Suprapubic skin (tissue), 4 donors: Measurements from ENCODE around the gene AKT2.

ENCODE experiments used
- CTCF ChIP-seq, 2 donors: fragments of 200-600 bp in 1 of 2; fragments of 450-650 bp in 1 of 2; sonication (generic) in 1 of 2; IDR thresholded peaks; one replicate each; pipeline ENCODE4 v1.5.1; 2016 to 2019; ENCODE audit warnings: antibody characterized with exemption in 2 of 2, mild to moderate bottlenecking in 1 of 2, moderate library complexity in 1 of 2
- EP300 ChIP-seq: sonication (generic); formaldehyde crosslinking; IDR thresholded peaks from one replicate; pipeline ENCODE4 v1.6.1; 2017; ENCODE audit warnings: antibody characterized with exemption
- POLR2A ChIP-seq, 2 donors: fragments of 450-650 bp; IDR thresholded peaks; one replicate each; pipeline ENCODE4 v1.6.1; 2017; ENCODE audit warnings: antibody characterized with exemption in 2 of 2, mild to moderate bottlenecking in 2 of 2, moderate library complexity in 2 of 2
- POLR2AphosphoS5 ChIP-seq, 3 donors: sonication (generic); formaldehyde crosslinking; IDR thresholded peaks; one replicate each; pipeline ENCODE4 v1.6.1; 2017; ENCODE audit warnings: antibody characterized with exemption in 3 of 3

DNA sequence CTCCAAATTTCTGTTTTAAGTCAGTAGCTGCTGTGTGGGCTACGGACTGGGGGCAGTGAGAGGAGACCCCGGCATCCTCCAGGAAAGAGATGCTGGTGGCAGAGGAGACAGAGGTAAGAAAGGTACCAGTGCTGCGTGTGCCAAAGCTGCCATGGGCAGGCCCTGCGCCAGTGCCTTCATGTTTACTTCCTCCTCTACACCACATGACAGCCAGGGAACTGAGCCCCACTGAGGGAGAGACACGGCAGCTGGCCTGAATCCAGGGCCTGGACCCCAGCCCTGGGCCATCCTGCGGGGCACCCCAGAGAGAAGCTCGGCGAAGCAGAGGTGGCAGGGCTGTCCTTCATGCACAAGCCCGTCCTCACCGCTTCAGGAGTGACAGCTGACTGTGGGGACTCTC, 35.9 kb downstream of the AKT2 start:
- TF ChIP-seq CTCF (IDR thresholded peaks at IDR 0.05) (no peak), POLR2A (IDR thresholded peaks at IDR 0.05) (no peak), POLR2AphosphoS5 (IDR thresholded peaks at IDR 0.05) (no peak), EP300 (no peak)
